ENCODE data around the gene ZNF624. TPM values are rescaled to one million over a fixed set of nuclear protein-coding genes. Genes with fewer than 3 reads are reported as not detected.
A peak's percentile ranks its signal among the peaks of the same experiment; 100 is the strongest.

Gene ZNF624
- total RNA-seq, 3 donors from 2014 or later: 4.5 to 7.2 (median 4.7) TPM

DNA sequence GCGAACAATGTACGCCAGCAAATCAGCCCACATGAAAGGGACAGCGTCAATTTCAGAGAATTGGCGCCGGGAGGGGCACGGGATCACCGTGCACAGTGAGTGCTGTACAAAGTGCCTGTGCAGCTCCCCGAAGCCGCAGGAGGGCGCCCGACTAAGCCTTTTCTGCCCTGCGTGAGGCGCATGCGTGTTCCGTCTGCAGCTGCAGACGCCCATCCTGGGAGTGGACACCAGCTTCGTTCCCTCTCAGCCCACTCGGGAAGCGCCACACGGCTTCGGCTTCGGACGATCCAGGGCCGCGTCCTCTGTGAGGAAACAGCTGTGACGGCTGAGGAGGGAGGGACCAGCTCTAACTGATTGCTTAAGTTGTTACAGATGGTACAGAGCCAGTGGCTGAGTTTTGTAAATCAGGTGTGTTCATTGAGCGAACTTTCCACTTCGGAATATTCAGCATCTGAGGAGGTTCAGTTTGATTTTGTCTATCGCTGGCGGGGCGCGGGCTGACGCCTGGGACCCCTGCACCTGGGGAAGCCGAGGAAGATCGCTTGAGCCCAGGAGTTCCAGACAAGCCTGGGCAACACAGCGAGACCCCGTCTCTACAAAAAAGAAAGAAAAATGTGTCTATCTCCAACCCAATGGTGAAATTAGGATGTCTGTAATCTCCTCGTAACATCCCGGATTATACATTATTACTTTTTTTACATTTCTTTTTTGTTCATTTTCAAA is 69.2 kb downstream of the ZNF624 start:
- Histone ChIP-seq H3K4me1 (ENCODE audit: low read depth) (peaks cover 7% of the 10 kb centered on the region), H3K36me3 (ENCODE audit: low read depth) (no peaks in the 10 kb centered on the region), H3K4me3 (no peak overlapping the region), H3K9me3 (no peaks in the 10 kb centered on the region)
- intact Hi-C loops (cut with DNase I, micrococcal nuclease): no loop called here
- peak; percentile 99 for ATAC-seq
- TF ChIP-seq, protein P1, sequence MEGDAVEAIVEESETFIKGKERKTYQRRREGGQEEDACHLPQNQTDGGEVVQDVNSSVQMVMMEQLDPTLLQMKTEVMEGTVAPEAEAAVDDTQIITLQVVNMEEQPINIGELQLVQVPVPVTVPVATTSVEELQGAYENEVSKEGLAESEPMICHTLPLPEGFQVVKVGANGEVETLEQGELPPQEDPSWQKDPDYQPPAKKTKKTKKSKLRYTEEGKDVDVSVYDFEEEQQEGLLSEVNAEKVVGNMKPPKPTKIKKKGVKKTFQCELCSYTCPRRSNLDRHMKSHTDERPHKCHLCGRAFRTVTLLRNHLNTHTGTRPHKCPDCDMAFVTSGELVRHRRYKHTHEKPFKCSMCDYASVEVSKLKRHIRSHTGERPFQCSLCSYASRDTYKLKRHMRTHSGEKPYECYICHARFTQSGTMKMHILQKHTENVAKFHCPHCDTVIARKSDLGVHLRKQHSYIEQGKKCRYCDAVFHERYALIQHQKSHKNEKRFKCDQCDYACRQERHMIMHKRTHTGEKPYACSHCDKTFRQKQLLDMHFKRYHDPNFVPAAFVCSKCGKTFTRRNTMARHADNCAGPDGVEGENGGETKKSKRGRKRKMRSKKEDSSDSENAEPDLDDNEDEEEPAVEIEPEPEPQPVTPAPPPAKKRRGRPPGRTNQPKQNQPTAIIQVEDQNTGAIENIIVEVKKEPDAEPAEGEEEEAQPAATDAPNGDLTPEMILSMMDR (IDR thresholded peaks at IDR 0.05): peak; percentile 97
- peak; percentile 93 to 95 (median 93) for DNase-seq

DNA sequence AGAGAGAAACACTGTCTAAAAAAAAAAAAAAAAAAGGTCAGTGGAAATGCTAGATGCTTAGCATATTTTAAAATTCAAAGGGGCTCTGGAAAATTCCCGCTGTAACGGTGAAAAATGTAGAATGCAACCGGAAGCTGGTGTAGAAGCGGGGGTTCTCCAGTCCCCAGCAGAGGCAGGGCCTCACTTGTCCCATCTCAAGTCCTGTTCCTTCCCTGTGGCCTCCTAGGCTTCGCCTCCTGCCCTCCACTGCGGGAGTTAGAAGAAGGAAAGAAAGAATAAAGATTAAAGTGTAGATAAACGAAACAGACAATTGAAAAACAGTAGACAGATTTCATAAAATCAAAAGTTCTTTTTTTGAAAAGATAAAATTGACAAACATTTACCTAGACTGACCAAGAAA is 69.9 kb downstream of the ZNF624 start:
- Histone ChIP-seq H3K36me3 (ENCODE audit: low read depth) (no peaks in the 10 kb centered on the region), H3K4me3 (no peak overlapping the region), H3K4me1 (ENCODE audit: low read depth) (peaks cover 7% of the 10 kb centered on the region), H3K9me3 (no peaks in the 10 kb centered on the region)
- TF ChIP-seq, protein P1 (IDR thresholded peaks at IDR 0.05): no peak
- no peak for ATAC-seq
- intact Hi-C loops (cut with DNase I, micrococcal nuclease): no loop called here
- DNase-seq: no peak

DNA sequence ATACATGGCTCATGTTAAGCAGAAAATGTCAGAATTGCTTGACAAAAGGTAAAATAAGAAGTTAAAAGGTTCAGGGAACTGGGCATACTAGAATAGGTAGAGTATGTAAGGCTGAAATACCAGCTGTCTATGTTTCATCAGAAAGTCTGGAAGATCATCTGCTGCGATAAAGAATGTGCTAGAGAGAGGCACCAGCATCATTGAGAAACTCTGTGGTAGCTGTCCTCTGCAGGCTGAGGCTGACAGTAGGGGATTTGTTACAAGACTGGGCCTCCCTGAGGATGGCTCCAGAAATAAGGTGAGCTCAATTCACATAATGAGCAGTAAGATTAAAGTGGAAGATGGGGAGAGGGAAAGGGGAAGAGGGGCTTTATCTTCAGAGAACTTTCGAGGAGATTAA is 80.2 kb downstream of the ZNF624 start:
- intact Hi-C loops (cut with DNase I, micrococcal nuclease): no loop called here
- ATAC-seq (no peak), DNase-seq (no peak)
- no peaks in the 10 kb centered on the region for H3K4me1 ChIP-seq (ENCODE audit: low read depth)
- TF ChIP-seq, protein P1 (IDR thresholded peaks at IDR 0.05): no peak
- H3K4me3 ChIP-seq: no peak overlapping the region
- H3K36me3 ChIP-seq (ENCODE audit: low read depth): no peaks in the 10 kb centered on the region
- no peaks in the 10 kb centered on the region for H3K9me3 ChIP-seq

Other genes with a start within 250 kb of the ZNF624 start
- gene TRPV2, start 238.3 kb downstream of the ZNF624 start, total RNA-seq: 10 to 100 TPM in 2 of 3 donors, 1 to 10 TPM in 1; 4.8 to 15.2 (median 13.3) TPM
- 10 to 100 TPM; 37.1 to 85.7 (median 52.6) TPM for gene LRRC75A, start 161.7 kb downstream of the ZNF624 start, total RNA-seq
- gene ZNF287, start 84.6 kb downstream of the ZNF624 start, total RNA-seq: 1 to 10 TPM in 2 of 3 donors, under 1 TPM in 1; 0.96 to 8.0 (median 4.8) TPM
- 1 to 10 TPM in 2 of 3 donors, under 1 TPM in 1; 0.53 to 9.9 (median 5.1) TPM for gene CCDC144A, start 36.4 kb upstream of the ZNF624 start, total RNA-seq